ENCODE measurements around the gene PMP22.
"Not testable (repeated sequence)": the region's sequence is repeated elsewhere in the genome, so short reads cannot be mapped to it uniquely, and the experiment has no call there.

PMP22 gene

DNA sequence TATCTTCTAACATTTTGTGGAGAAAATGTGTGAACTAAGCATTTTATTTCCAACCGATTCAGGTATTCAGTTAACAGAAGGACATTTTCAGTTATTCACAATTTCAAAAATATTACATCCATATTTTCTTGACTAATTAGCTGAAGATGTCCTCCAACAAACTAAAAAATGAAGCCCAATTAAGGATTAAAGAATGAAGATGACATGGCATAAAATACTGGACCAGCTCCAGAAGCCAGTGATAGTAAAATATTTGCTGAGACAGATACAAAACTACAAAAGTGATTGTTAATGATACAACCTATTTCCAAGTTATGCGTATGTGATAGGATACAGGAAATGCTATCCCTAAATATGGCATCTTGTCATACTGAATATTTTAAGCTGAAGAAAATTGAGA lies 48.6 kb downstream of the PMP22 start:
- Histone ChIP-seq H3K4me3 (ENCODE audit: low read length) (no peak overlapping the region), H3K9me3 (ENCODE audit: insufficient read depth, low read length) (no peaks in the 10 kb centered on the region), H3K9ac (ENCODE audit: low read length) (no peak overlapping the region), H3K4me1 (ENCODE audit: low read length) (no peaks in the 10 kb centered on the region), H3K27ac (ENCODE audit: low read length) (no peak overlapping the region), H3K27me3 (ENCODE audit: low read depth, low read length) (no peaks in the 10 kb centered on the region), H3K4me2 (ENCODE audit: low read length) (no peak overlapping the region), H2AFZ (ENCODE audit: low read depth, low read length) (no peak overlapping the region), H3K36me3 (replicated peaks; ENCODE audit: low read depth, low read length) (no peaks in the 10 kb centered on the region), H4K20me1 (ENCODE audit: insufficient read depth, low read length) (no peaks in the 10 kb centered on the region), H3K79me2 (ENCODE audit: low read length) (no peaks in the 10 kb centered on the region)
- no peak for TF ChIP-seq EZH2phosphoT487 (IDR thresholded peaks at IDR 0.05; ENCODE audit: low read depth)
- TF ChIP-seq, protein P1, sequence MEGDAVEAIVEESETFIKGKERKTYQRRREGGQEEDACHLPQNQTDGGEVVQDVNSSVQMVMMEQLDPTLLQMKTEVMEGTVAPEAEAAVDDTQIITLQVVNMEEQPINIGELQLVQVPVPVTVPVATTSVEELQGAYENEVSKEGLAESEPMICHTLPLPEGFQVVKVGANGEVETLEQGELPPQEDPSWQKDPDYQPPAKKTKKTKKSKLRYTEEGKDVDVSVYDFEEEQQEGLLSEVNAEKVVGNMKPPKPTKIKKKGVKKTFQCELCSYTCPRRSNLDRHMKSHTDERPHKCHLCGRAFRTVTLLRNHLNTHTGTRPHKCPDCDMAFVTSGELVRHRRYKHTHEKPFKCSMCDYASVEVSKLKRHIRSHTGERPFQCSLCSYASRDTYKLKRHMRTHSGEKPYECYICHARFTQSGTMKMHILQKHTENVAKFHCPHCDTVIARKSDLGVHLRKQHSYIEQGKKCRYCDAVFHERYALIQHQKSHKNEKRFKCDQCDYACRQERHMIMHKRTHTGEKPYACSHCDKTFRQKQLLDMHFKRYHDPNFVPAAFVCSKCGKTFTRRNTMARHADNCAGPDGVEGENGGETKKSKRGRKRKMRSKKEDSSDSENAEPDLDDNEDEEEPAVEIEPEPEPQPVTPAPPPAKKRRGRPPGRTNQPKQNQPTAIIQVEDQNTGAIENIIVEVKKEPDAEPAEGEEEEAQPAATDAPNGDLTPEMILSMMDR (IDR thresholded peaks at IDR 0.05; ENCODE audit: low read depth, low read length): no peak

DNA sequence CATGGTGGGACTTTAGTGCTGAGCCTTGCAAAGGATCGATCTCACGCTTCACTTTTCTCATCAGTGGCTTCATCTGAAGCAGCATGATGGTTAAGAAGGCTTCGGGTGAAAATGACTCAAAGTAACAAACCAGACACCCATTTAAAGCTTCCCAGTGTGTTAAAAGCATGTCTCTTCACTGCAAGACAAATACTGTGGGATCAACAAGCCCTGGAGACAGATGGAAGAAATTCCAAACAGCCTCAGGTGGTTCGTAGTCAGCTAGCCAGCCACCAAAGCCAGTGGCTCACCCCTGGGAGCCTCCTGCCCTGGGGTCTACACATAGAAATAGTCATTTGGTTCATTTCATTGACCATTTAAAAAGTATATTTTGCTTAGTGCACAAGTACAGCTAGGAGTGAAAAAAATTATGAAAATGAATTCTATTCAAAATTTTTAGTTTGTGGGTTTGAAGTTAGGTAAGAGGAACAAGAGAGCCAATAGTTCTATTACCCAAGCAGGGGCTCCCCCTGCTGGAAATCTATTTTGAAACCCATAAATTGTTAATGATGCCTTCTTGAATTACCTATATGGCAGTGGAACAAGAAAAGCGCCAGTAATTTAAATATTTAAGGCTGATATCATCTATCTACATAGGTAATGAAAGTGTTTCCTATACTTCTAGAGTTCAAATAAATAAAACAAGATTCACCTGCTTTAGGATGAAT lies 51.6 kb downstream of the PMP22 start:
- H3K9me3 ChIP-seq (ENCODE audit: insufficient read depth, low read length): no peaks in the 10 kb centered on the region
- H3K36me3 ChIP-seq (replicated peaks; ENCODE audit: low read depth, low read length): no peaks in the 10 kb centered on the region
- TF ChIP-seq EZH2phosphoT487 (IDR thresholded peaks at IDR 0.05; ENCODE audit: low read depth): no peak
- TF ChIP-seq, protein P1 (IDR thresholded peaks at IDR 0.05; ENCODE audit: low read depth, low read length): peak; percentile 40
- H3K79me2 ChIP-seq (ENCODE audit: low read length): no peaks in the 10 kb centered on the region
- H4K20me1 ChIP-seq (ENCODE audit: insufficient read depth, low read length): no peaks in the 10 kb centered on the region
- no peak overlapping the region for H3K4me2 ChIP-seq (ENCODE audit: low read length)
- H3K27me3 ChIP-seq (ENCODE audit: low read depth, low read length): no peaks in the 10 kb centered on the region
- no peak overlapping the region for H2AFZ ChIP-seq (ENCODE audit: low read depth, low read length)
- H3K9ac ChIP-seq (ENCODE audit: low read length): no peak overlapping the region
- H3K27ac ChIP-seq (ENCODE audit: low read length): no peak overlapping the region
- H3K4me3 ChIP-seq (ENCODE audit: low read length): no peak overlapping the region
- no peaks in the 10 kb centered on the region for H3K4me1 ChIP-seq (ENCODE audit: low read length)

DNA sequence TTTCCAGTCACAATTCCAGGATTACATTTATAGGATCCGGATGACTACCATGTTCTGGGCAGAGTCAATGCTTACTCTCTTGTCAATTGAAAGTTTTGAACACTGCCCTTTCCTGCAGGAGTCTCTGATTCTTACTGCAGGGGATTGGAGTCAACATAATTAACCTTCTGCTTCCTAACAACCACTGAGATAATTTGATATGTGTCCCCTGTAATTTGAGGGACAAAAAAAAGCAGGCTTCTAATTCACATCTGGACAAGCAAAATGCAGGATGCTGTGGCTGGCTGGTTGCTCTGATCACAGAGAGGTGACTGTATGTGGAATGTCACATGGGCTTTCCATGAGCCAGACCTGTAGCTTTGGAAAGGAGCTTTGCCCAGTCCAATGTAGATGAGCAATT lies 54.9 kb downstream of the PMP22 start:
- no peaks in the 10 kb centered on the region for H3K9me3 ChIP-seq (ENCODE audit: insufficient read depth, low read length)
- no peak overlapping the region for H2AFZ ChIP-seq (ENCODE audit: low read depth, low read length)
- H3K79me2 ChIP-seq (ENCODE audit: low read length): no peaks in the 10 kb centered on the region
- TF ChIP-seq, protein P1 (IDR thresholded peaks at IDR 0.05; ENCODE audit: low read depth, low read length): no peak
- TF ChIP-seq EZH2phosphoT487 (IDR thresholded peaks at IDR 0.05; ENCODE audit: low read depth): no peak
- no peaks in the 10 kb centered on the region for H3K27me3 ChIP-seq (ENCODE audit: low read depth, low read length)
- H4K20me1 ChIP-seq (ENCODE audit: insufficient read depth, low read length): no peaks in the 10 kb centered on the region
- H3K4me3 ChIP-seq (ENCODE audit: low read length): no peak overlapping the region
- H3K27ac ChIP-seq (ENCODE audit: low read length): no peak overlapping the region
- no peak overlapping the region for H3K4me2 ChIP-seq (ENCODE audit: low read length)
- H3K4me1 ChIP-seq (ENCODE audit: low read length): no peaks in the 10 kb centered on the region
- no peak overlapping the region for H3K9ac ChIP-seq (ENCODE audit: low read length)
- no peaks in the 10 kb centered on the region for H3K36me3 ChIP-seq (replicated peaks; ENCODE audit: low read depth, low read length)

DNA sequence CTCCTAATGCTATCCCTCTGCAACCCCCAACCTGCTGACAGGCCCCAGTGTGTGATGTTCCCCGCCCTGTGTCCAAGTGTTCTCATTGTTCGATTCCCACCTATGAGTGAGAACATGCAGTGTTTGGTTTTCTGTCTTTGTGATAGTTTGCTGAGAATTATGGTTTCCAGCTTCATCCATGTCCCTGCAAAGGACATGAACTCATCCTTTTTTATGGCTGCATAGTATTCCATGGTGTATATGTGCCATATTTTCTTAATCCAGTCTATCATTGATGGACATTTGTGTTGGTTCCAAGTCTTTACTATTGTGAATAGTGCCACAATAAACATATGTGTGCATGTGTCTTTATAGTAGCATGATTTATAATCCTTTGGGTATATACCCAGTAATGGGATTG lies 62.1 kb downstream of the PMP22 start:
- H3K9me3 ChIP-seq (ENCODE audit: insufficient read depth, low read length); H3K9ac ChIP-seq (ENCODE audit: low read length); H3K27ac ChIP-seq (ENCODE audit: low read length); H2AFZ ChIP-seq (ENCODE audit: low read depth, low read length); H3K4me3 ChIP-seq (ENCODE audit: low read length); H3K4me1 ChIP-seq (ENCODE audit: low read length); H3K27me3 ChIP-seq (ENCODE audit: low read depth, low read length); H4K20me1 ChIP-seq (ENCODE audit: insufficient read depth, low read length); H3K36me3 ChIP-seq (replicated peaks; ENCODE audit: low read depth, low read length); H3K79me2 ChIP-seq (ENCODE audit: low read length); H3K4me2 ChIP-seq (ENCODE audit: low read length): not testable (repeated sequence)

DNA sequence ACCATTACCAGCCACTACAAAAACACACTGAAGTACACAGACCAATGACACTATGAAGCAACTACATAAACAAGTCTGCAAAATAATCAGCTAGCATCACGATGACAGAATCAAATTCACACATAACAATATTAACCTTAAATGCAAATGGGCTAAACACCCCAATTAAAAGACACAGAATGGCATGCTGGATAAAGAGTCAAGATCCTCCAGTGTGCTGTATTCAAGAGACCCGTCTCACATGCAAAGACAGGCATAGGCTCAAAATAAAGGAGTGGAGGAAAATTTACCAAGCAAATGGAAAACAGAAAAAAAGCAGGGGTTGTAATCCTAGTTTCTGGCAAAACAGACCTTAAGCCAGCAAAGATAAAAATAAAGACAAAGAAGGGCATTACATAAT lies 64.6 kb downstream of the PMP22 start:
- H3K36me3 ChIP-seq (replicated peaks; ENCODE audit: low read depth, low read length); H3K4me2 ChIP-seq (ENCODE audit: low read length); H2AFZ ChIP-seq (ENCODE audit: low read depth, low read length); H4K20me1 ChIP-seq (ENCODE audit: insufficient read depth, low read length); H3K79me2 ChIP-seq (ENCODE audit: low read length); H3K9me3 ChIP-seq (ENCODE audit: insufficient read depth, low read length); H3K27me3 ChIP-seq (ENCODE audit: low read depth, low read length); H3K4me3 ChIP-seq (ENCODE audit: low read length); H3K9ac ChIP-seq (ENCODE audit: low read length); H3K27ac ChIP-seq (ENCODE audit: low read length); H3K4me1 ChIP-seq (ENCODE audit: low read length): not testable (repeated sequence)
